Loucy (cell line): ENCODE measurements around the gene RNU6-9.

Source experiments
- H2AFZ ChIP-seq: fragments of 200-600 bp; sonication (generic); 2 replicates; pipeline ENCODE4 v1.6.0; 2016; ENCODE audit warnings: antibody characterized with exemption, mild to moderate bottlenecking, low read length, moderate library complexity
- H3F3A ChIP-seq: fragments of 200-600 bp; 2 replicates; pipeline ENCODE4 v1.6.0; 2016; ENCODE audit warnings: antibody characterized with exemption, low read depth, mild to moderate bottlenecking
- H3K27me3 ChIP-seq: fragments of 200-600 bp; sonication (generic); 2 replicates; pipeline ENCODE4 v1.6.1; 2014; ENCODE audit warnings: low read length, mild to moderate bottlenecking; ENCODE audit not compliant: insufficient read depth, poor library complexity, severe bottlenecking
- H3K36me3 ChIP-seq: fragments of 200-600 bp; sonication (generic); 2 replicates; pipeline ENCODE4 v1.6.1; 2016; ENCODE audit warnings: low read length; ENCODE audit not compliant: insufficient read depth
- H3K4me1 ChIP-seq: fragments of 200-600 bp; sonication (generic); 2 replicates; pipeline ENCODE4 v1.5.1; 2014; ENCODE audit warnings: low read length, mild to moderate bottlenecking; ENCODE audit not compliant: insufficient read depth, poor library complexity, severe bottlenecking
- H3K4me2 ChIP-seq: fragments of 200-600 bp; sonication (generic); 2 replicates; pipeline ENCODE4 v1.6.0; 2014; ENCODE audit warnings: antibody characterized with exemption, low read length, low read depth, mild to moderate bottlenecking; ENCODE audit not compliant: poor library complexity, severe bottlenecking
- H3K4me3 ChIP-seq: fragments of 200-600 bp; sonication (generic); 2 replicates; pipeline ENCODE4 v1.5.1; 2014; ENCODE audit warnings: low read length, mild to moderate bottlenecking, mixed read lengths; ENCODE audit not compliant: poor library complexity, severe bottlenecking
- H3K79me2 ChIP-seq: fragments of 200-600 bp; sonication (generic); 2 replicates; pipeline ENCODE4 v1.6.1; 2014; ENCODE audit warnings: low read length; ENCODE audit not compliant: insufficient read depth
- H3K9ac ChIP-seq: fragments of 200-600 bp; sonication (generic); 2 replicates; pipeline ENCODE4 v1.6.0; 2014; ENCODE audit warnings: mild to moderate bottlenecking, low read depth, low read length, moderate library complexity; ENCODE audit not compliant: poor library complexity, severe bottlenecking
- H3K9me2 ChIP-seq: fragments of 200-600 bp; sonication (generic); replicated peaks from 2 replicates; pipeline ENCODE4 v1.6.1; 2016; ENCODE audit warnings: low read depth, low read length, mixed read lengths
- H3K9me3 ChIP-seq: fragments of 200-600 bp; sonication (generic); 2 replicates; pipeline ENCODE4 v1.6.1; 2014; ENCODE audit warnings: mild to moderate bottlenecking, antibody characterized with exemption, low read length, low read depth; ENCODE audit not compliant: insufficient read depth
- H4K20me1 ChIP-seq: fragments of 200-600 bp; sonication (generic); 2 replicates; pipeline ENCODE4 v1.6.0; 2014; ENCODE audit warnings: antibody characterized with exemption, low read length, mild to moderate bottlenecking; ENCODE audit not compliant: insufficient read depth, poor library complexity, severe bottlenecking
- CTCF ChIP-seq: fragments of 200-600 bp; sonication (generic); conservative IDR thresholded peaks from 2 replicates; pipeline ENCODE4 v1.5.1; 2014; ENCODE audit warnings: mild to moderate bottlenecking, antibody characterized with exemption, low read length
- EZH2phosphoT487 ChIP-seq: fragments of 200-600 bp; IDR thresholded peaks from 2 replicates; pipeline ENCODE4 v1.6.1; 2018; ENCODE audit warnings: antibody characterized with exemption, mild to moderate bottlenecking, moderate library complexity, borderline replicate concordance

Gene RNU6-9

GRCh38 chr19:927780-928401 is 34.6 kb downstream of the RNU6-9 start:
- Histone ChIP-seq H3K36me3 (peaks cover 4% of the 10 kb centered on the region; the same call in 1 of the 2 replicates), H3K9me3 (no peaks in the 10 kb centered on the region), H3K4me1 (no peaks in the 10 kb centered on the region), H3F3A (no peaks in the 10 kb centered on the region), H3K9me2 (no peaks in the 10 kb centered on the region), H3K27me3 (peaks cover 5% of the 10 kb centered on the region), H3K79me2 (peaks cover 35% of the 10 kb centered on the region), H4K20me1 (peaks cover 8% of the 10 kb centered on the region), H3K9ac (peak overlapping the region; percentile 98), H2AFZ (no peak overlapping the region), H3K4me3 (peak overlapping the region; percentile 100), H3K4me2 (peak overlapping the region; percentile 81)
- TF ChIP-seq CTCF (no peak), EZH2phosphoT487 (no peak)

- no peaks in the 10 kb centered on the region for H3K9me3 ChIP-seq
- peaks cover 43% of the 10 kb centered on the region for H3K79me2 ChIP-seq
- H3K27me3 ChIP-seq = peaks cover 5% of the 10 kb centered on the region
- no peak overlapping the region for H2AFZ ChIP-seq
- H3K4me1 ChIP-seq = no peaks in the 10 kb centered on the region
- no peaks in the 10 kb centered on the region for H3K9me2 ChIP-seq
- peaks cover 8% of the 10 kb centered on the region for H4K20me1 ChIP-seq
- H3F3A ChIP-seq = no peaks in the 10 kb centered on the region
- no peak overlapping the region for H3K9ac ChIP-seq
- peaks cover 4% of the 10 kb centered on the region; the same call in 1 of the 2 replicates for H3K36me3 ChIP-seq
- no peak overlapping the region for H3K4me3 ChIP-seq
- TF ChIP-seq CTCF = no peak
- TF ChIP-seq EZH2phosphoT487 = no peak
- peak overlapping the region; percentile 81 for H3K4me2 ChIP-seq
These were observed 35.4 kb downstream of the RNU6-9 start for GRCh38 chr19:928471-929202.

- Histone ChIP-seq H3K36me3 (peaks cover 4% of the 10 kb centered on the region; the same call in 1 of the 2 replicates), H3K9ac (no peak overlapping the region), H3K4me1 (no peaks in the 10 kb centered on the region), H2AFZ (no peak overlapping the region), H3K79me2 (peaks cover 47% of the 10 kb centered on the region), H4K20me1 (peaks cover 11% of the 10 kb centered on the region), H3K9me2 (no peaks in the 10 kb centered on the region), H3F3A (no peaks in the 10 kb centered on the region), H3K27me3 (peaks cover 5% of the 10 kb centered on the region), H3K9me3 (no peaks in the 10 kb centered on the region), H3K4me2 (no peak overlapping the region), H3K4me3 (no peak overlapping the region)
- TF ChIP-seq EZH2phosphoT487 = no peak
- TF ChIP-seq CTCF = no peak
These were observed 36.1 kb downstream of the RNU6-9 start for GRCh38 chr19:929203-929890.
